ENCODE results near the gene KIF5C. TPM values are rescaled to one million over a fixed set of nuclear protein-coding genes. Genes with fewer than 3 reads are reported as not detected.

KIF5C gene
- total RNA-seq, 1 experiment from 2014 or later: 6.6 TPM

- H3K4me1 ChIP-seq: peaks cover 12% of the 10 kb centered on the region
- no peak overlapping the region for H3K27ac ChIP-seq
These were observed 195.8 kb downstream of the KIF5C start for GRCh38 chr2:149070681-149071320.

GRCh38 chr2:149075105-149075504 is 200.1 kb downstream of the KIF5C start:
- H3K9me3 ChIP-seq (replicated peaks): no peaks in the 10 kb centered on the region
- no peak overlapping the region for H3K27ac ChIP-seq
- no peaks in the 10 kb centered on the region for H3K36me3 ChIP-seq
- DNase-seq: no peak
- no peak overlapping the region for H3K4me3 ChIP-seq
- no peaks in the 10 kb centered on the region for H3K27me3 ChIP-seq
- H3K4me1 ChIP-seq: peaks cover 11% of the 10 kb centered on the region

More at GRCh38 chr2:149070681-149071320, 195.8 kb downstream of the KIF5C start:
- no peaks in the 10 kb centered on the region for H3K36me3 ChIP-seq
- DNase-seq: no peak
- no peaks in the 10 kb centered on the region for H3K9me3 ChIP-seq (replicated peaks)
- no peaks in the 10 kb centered on the region for H3K27me3 ChIP-seq
- H3K4me3 ChIP-seq: no peak overlapping the region

GRCh38 chr2:149075853-149076252 is 200.8 kb downstream of the KIF5C start:
- H3K27me3 ChIP-seq: no peaks in the 10 kb centered on the region
- no peak overlapping the region for H3K4me3 ChIP-seq
- H3K27ac ChIP-seq: no peak overlapping the region
- peaks cover 11% of the 10 kb centered on the region for H3K4me1 ChIP-seq
- DNase-seq: no peak
- no peaks in the 10 kb centered on the region for H3K9me3 ChIP-seq (replicated peaks)
- no peaks in the 10 kb centered on the region for H3K36me3 ChIP-seq

Other genes with a start within 250 kb of the KIF5C start
- 29.8 and 33.1 TPM in 2 replicates for gene EPC2, start 230.5 kb upstream of the KIF5C start, total RNA-seq (2014; rRNA removed; shearing (Covaris generic))
- gene LYPD6B, start 163.5 kb downstream of the KIF5C start, total RNA-seq (2014; rRNA removed; shearing (Covaris generic)): not detected in 2 replicates